Activated naive CD8-positive, alpha-beta T cell treated with anti-CD3 and anti-CD28 coated beads, Interleukin-2, amount 50 U/mL, for 24 hours (primary cell): Measurements from ENCODE around the gene SUB1.

ENCODE experiments used
- ATAC-seq: fragments of 150-1000 bp; cut with Tn5 transposase; one replicate; pipeline ENCODE4 v1.10.0; 2021
- DNase-seq: peaks from one replicate; pipeline ENCODE4 v3.0.0; 2021
- H3K27ac Mint-ChIP-seq: one replicate; pipeline ENCODE4 v1.8.0; 2021; ENCODE audit warnings: mild to moderate bottlenecking, mixed read lengths
- H3K27me3 Mint-ChIP-seq: one replicate; pipeline ENCODE4 v1.8.0; 2021; ENCODE audit warnings: mixed read lengths
- H3K36me3 Mint-ChIP-seq: one replicate; pipeline ENCODE4 v1.8.0; 2021; ENCODE audit warnings: low read depth, mixed read lengths
- H3K4me1 Mint-ChIP-seq: one replicate; pipeline ENCODE4 v1.8.0; 2021; ENCODE audit warnings: mixed read lengths
- H3K4me3 Mint-ChIP-seq: one replicate; pipeline ENCODE4 v1.8.0; 2021; ENCODE audit warnings: mild to moderate bottlenecking, moderate library complexity, mixed read lengths
- H3K9me3 Mint-ChIP-seq: one replicate; pipeline ENCODE4 v1.8.0; 2021; ENCODE audit warnings: mixed read lengths

The SUB1 gene

GRCh38 chr5:32601623-32602295 is 16.4 kb downstream of the SUB1 start:
- H3K27me3 Mint-ChIP-seq: no peaks in the 10 kb centered on the region
- DNase-seq (no peak), ATAC-seq (no peak)
- H3K27ac Mint-ChIP-seq: peak overlapping the region; percentile 30
- H3K9me3 Mint-ChIP-seq: no peaks in the 10 kb centered on the region
- H3K36me3 Mint-ChIP-seq: peaks cover 71% of the 10 kb centered on the region
- H3K4me1 Mint-ChIP-seq: peaks cover 25% of the 10 kb centered on the region
- H3K4me3 Mint-ChIP-seq: no peak overlapping the region

GRCh38 chr5:32602906-32603305 is 17.5 kb downstream of the SUB1 start:
- peak overlapping the region; percentile 35 for H3K27ac Mint-ChIP-seq
- H3K36me3 Mint-ChIP-seq: peaks cover 64% of the 10 kb centered on the region
- no peaks in the 10 kb centered on the region for H3K27me3 Mint-ChIP-seq
- no peaks in the 10 kb centered on the region for H3K9me3 Mint-ChIP-seq
- no peak for DNase-seq
- no peak overlapping the region for H3K4me3 Mint-ChIP-seq
- H3K4me1 Mint-ChIP-seq: peaks cover 18% of the 10 kb centered on the region
- no peak for ATAC-seq

GRCh38 chr5:32604800-32605765 is 19.7 kb downstream of the SUB1 start:
- no peaks in the 10 kb centered on the region for H3K9me3 Mint-ChIP-seq
- peaks cover 46% of the 10 kb centered on the region for H3K36me3 Mint-ChIP-seq
- peaks cover 7% of the 10 kb centered on the region for H3K4me1 Mint-ChIP-seq
- no peaks in the 10 kb centered on the region for H3K27me3 Mint-ChIP-seq
- no peak overlapping the region for H3K4me3 Mint-ChIP-seq
- DNase-seq: no peak
- no peak for ATAC-seq
- peak overlapping the region; percentile 40 for H3K27ac Mint-ChIP-seq

GRCh38 chr5:32605766-32606152 is 20.4 kb downstream of the SUB1 start:
- H3K27ac Mint-ChIP-seq: peak overlapping the region; percentile 40
- no peaks in the 10 kb centered on the region for H3K27me3 Mint-ChIP-seq
- H3K4me3 Mint-ChIP-seq: no peak overlapping the region
- DNase-seq (no peak), ATAC-seq (no peak)
- H3K4me1 Mint-ChIP-seq: peaks cover 4% of the 10 kb centered on the region
- no peaks in the 10 kb centered on the region for H3K9me3 Mint-ChIP-seq
- H3K36me3 Mint-ChIP-seq: peaks cover 41% of the 10 kb centered on the region

GRCh38 chr5:32612134-32612888 is 27.0 kb downstream of the SUB1 start:
- Mint-ChIP-seq H3K4me1 (peaks cover 2% of the 10 kb centered on the region), H3K27ac (no peak overlapping the region)

GRCh38 chr5:32613050-32613672 is 27.8 kb downstream of the SUB1 start:
- ATAC-seq (peak; percentile 71), DNase-seq (peak; percentile 87)
- Mint-ChIP-seq H3K27me3 (no peaks in the 10 kb centered on the region), H3K36me3 (peaks cover 2% of the 10 kb centered on the region), H3K27ac (peak overlapping the region; percentile 30), H3K9me3 (no peaks in the 10 kb centered on the region), H3K4me1 (peaks cover 2% of the 10 kb centered on the region), H3K4me3 (no peak overlapping the region)

More at GRCh38 chr5:32612134-32612888, 27.0 kb downstream of the SUB1 start:
- no peak overlapping the region for H3K4me3 Mint-ChIP-seq
- ATAC-seq (no peak), DNase-seq (no peak)
- H3K36me3 Mint-ChIP-seq: peaks cover 2% of the 10 kb centered on the region
- H3K27me3 Mint-ChIP-seq: no peaks in the 10 kb centered on the region
- H3K9me3 Mint-ChIP-seq: no peaks in the 10 kb centered on the region

GRCh38 chr5:32615236-32615635 is 29.9 kb downstream of the SUB1 start:
- H3K27me3 Mint-ChIP-seq: no peaks in the 10 kb centered on the region
- H3K9me3 Mint-ChIP-seq: no peaks in the 10 kb centered on the region
- no peak for DNase-seq

GRCh38 chr5:32618962-32619361 is 33.6 kb downstream of the SUB1 start:
- no peak overlapping the region for H3K27ac Mint-ChIP-seq
- ATAC-seq (no peak), DNase-seq (no peak)
- H3K4me1 Mint-ChIP-seq: no peaks in the 10 kb centered on the region
- no peak overlapping the region for H3K4me3 Mint-ChIP-seq
- no peaks in the 10 kb centered on the region for H3K27me3 Mint-ChIP-seq
- no peaks in the 10 kb centered on the region for H3K36me3 Mint-ChIP-seq
- H3K9me3 Mint-ChIP-seq: no peaks in the 10 kb centered on the region

More at GRCh38 chr5:32615236-32615635, 29.9 kb downstream of the SUB1 start:
- Mint-ChIP-seq H3K36me3 (no peaks in the 10 kb centered on the region), H3K4me3 (no peak overlapping the region), H3K4me1 (peaks cover 2% of the 10 kb centered on the region), H3K27ac (no peak overlapping the region)
- no peak for ATAC-seq

- no peak for DNase-seq
- H3K27ac Mint-ChIP-seq: no peak overlapping the region
- H3K36me3 Mint-ChIP-seq: no peaks in the 10 kb centered on the region
- no peak overlapping the region for H3K4me3 Mint-ChIP-seq
- no peaks in the 10 kb centered on the region for H3K4me1 Mint-ChIP-seq
- no peaks in the 10 kb centered on the region for H3K9me3 Mint-ChIP-seq
- ATAC-seq: no peak
- H3K27me3 Mint-ChIP-seq: peaks cover 3% of the 10 kb centered on the region
Observed at GRCh38 chr5:32621256-32621655, 35.9 kb downstream of the SUB1 start.

GRCh38 chr5:32625106-32625505 is 39.7 kb downstream of the SUB1 start:
- Mint-ChIP-seq H3K9me3 (no peaks in the 10 kb centered on the region), H3K27me3 (peaks cover 4% of the 10 kb centered on the region), H3K4me1 (no peaks in the 10 kb centered on the region), H3K27ac (no peak overlapping the region), H3K4me3 (no peak overlapping the region), H3K36me3 (no peaks in the 10 kb centered on the region)
- ATAC-seq: no peak
- no peak for DNase-seq

GRCh38 chr5:32625547-32625946 is 40.2 kb downstream of the SUB1 start:
- H3K27me3 Mint-ChIP-seq: peaks cover 4% of the 10 kb centered on the region
- no peak for DNase-seq
- no peak overlapping the region for H3K27ac Mint-ChIP-seq
- H3K9me3 Mint-ChIP-seq: no peaks in the 10 kb centered on the region
- ATAC-seq: no peak
- no peaks in the 10 kb centered on the region for H3K4me1 Mint-ChIP-seq
- H3K36me3 Mint-ChIP-seq: no peaks in the 10 kb centered on the region
- no peak overlapping the region for H3K4me3 Mint-ChIP-seq

GRCh38 chr5:32627219-32627870 is 42.0 kb downstream of the SUB1 start:
- H3K9me3 Mint-ChIP-seq: no peaks in the 10 kb centered on the region
- ATAC-seq (no peak), DNase-seq (no peak)
- no peak overlapping the region for H3K27ac Mint-ChIP-seq
- H3K36me3 Mint-ChIP-seq: no peaks in the 10 kb centered on the region
- no peak overlapping the region for H3K4me3 Mint-ChIP-seq
- no peaks in the 10 kb centered on the region for H3K4me1 Mint-ChIP-seq
- H3K27me3 Mint-ChIP-seq: peaks cover 4% of the 10 kb centered on the region

GRCh38 chr5:32628049-32628844 is 42.9 kb downstream of the SUB1 start:
- H3K36me3 Mint-ChIP-seq: no peaks in the 10 kb centered on the region
- no peak for ATAC-seq
- H3K4me1 Mint-ChIP-seq: no peaks in the 10 kb centered on the region
- H3K4me3 Mint-ChIP-seq: no peak overlapping the region
- no peak overlapping the region for H3K27ac Mint-ChIP-seq
- no peak for DNase-seq
- peaks cover 4% of the 10 kb centered on the region for H3K27me3 Mint-ChIP-seq
- no peaks in the 10 kb centered on the region for H3K9me3 Mint-ChIP-seq
